MCF 10A (cell line): ENCODE results near the gene CD3D. TPM values are rescaled to one million over a fixed set of nuclear protein-coding genes. Genes with fewer than 3 reads are reported as not detected.

Experiments used
- BruUV-seq: library from RNA; stranded (reverse); fragments of 400-500 nt; replicated peaks from 2 replicates; lab custom pipeline; 2021; lab: Mats Ljungman, UMichigan
- CTCF ChIA-PET: fragments of 300-600 bp; sonication (Branson Sonifier 250); formaldehyde crosslinking; extraction: SDS; loops from one replicate; lab custom pipeline; 2021; ENCODE audit warnings: antibody characterized with exemption, inconsistent platforms; lab: Yijun Ruan, JAX
- POLR2A ChIA-PET: fragments of 300-600, 350-650 bp; sonication (Branson Sonifier 250); formaldehyde crosslinking; extraction: SDS; loops from one replicate; lab custom pipeline; 2020; ENCODE audit warnings: antibody characterized with exemption, inconsistent platforms; lab: Yijun Ruan, JAX
- DNase-seq: peaks from one replicate; pipeline ENCODE4 v3.0.0-alpha.2; 2018; ENCODE audit not compliant: unreplicated experiment
- H3K27ac Mint-ChIP-seq: one replicate; pipeline ENCODE4 v1.8.0; 2022; ENCODE audit warnings: mild to moderate bottlenecking, low read depth, mixed read lengths; ENCODE audit not compliant: unreplicated experiment
- H3K27me3 Mint-ChIP-seq: one replicate; pipeline ENCODE4 v1.8.0; 2022; ENCODE audit warnings: mixed read lengths; ENCODE audit not compliant: insufficient read depth, unreplicated experiment
- H3K36me3 Mint-ChIP-seq: one replicate; pipeline ENCODE4 v1.8.0; 2022; ENCODE audit warnings: mild to moderate bottlenecking, moderate library complexity, mixed read lengths; ENCODE audit not compliant: insufficient read depth, unreplicated experiment
- H3K4me1 Mint-ChIP-seq: one replicate; pipeline ENCODE4 v1.8.0; 2022; ENCODE audit warnings: mixed read lengths; ENCODE audit not compliant: insufficient read depth, unreplicated experiment
- H3K4me3 Mint-ChIP-seq: one replicate; pipeline ENCODE4 v1.8.0; 2022; ENCODE audit warnings: mild to moderate bottlenecking, moderate library complexity, mixed read lengths; ENCODE audit not compliant: unreplicated experiment
- H3K9me3 Mint-ChIP-seq: one replicate; pipeline ENCODE4 v1.8.0; 2022; ENCODE audit warnings: mixed read lengths; ENCODE audit not compliant: unreplicated experiment
- intact Hi-C: fragments of 100-400 bp; cut with micrococcal nuclease; formaldehyde crosslinking; loops from 2 replicates; pipeline ENCODE4 v1.14.1; 2022
- total RNA-seq: library from RNA; stranded (reverse); gene quantifications from 2 replicates; pipeline ENCODE4 v1.2.3, GENCODE V29; 2022
- TF ChIP-seq, protein P1 (sequence below): fragments of 200-600 bp; IDR thresholded peaks from one replicate; pipeline ENCODE4 v1.8.0; 2022; ENCODE audit warnings: antibody characterized with exemption, mild to moderate bottlenecking; ENCODE audit not compliant: unreplicated experiment

The CD3D gene
- total RNA-seq, 1 experiment from 2014 or later = not detected

DNA sequence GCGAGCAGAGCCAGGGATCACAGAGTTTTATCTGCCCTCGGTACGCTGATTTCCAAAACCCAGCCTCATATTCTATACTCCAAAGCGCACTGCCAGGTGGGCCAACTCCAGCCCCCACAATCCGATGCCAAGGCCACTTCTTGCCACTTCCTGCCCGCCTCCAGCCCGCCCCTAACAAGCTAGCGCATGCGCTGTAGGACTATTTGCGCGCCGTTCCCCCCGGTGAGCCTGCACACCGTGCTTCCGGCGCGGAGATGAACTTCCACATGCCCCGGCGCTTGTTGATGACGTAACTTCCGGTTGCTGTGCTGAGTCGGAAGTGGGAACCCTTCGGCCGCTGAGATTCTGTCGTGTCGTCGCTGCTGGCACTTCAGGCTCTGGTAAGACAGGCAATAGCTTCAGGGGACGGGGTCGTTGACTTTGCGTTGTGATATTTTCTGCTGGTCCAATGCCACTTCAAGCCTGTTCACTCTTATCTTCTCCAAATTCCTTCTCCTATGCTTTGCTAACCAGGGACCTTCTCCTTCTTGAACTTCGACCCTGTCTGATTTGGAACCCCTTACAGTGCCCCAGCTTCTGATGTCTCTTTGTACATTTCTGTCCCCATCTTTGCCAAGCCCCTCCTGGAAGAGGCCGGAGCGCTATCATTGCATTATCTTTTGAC, 16.9 kb upstream of the CD3D start, which contains the start of gene UBE4A:
Gene UBE4A (plus strand): TSS at position 306 of the 664 bp plus-strand sequence. CDS start 5,481 bp downstream, outside the sequence.
- Mint-ChIP-seq H3K9me3 (no peaks in the 10 kb centered on the region), H3K27me3 (peaks cover 12% of the 10 kb centered on the region), H3K4me3 (peak within 1 kb of the TSS; percentile 90), H3K4me1 (no peaks in the 10 kb centered on the region), H3K27ac (peak within 1 kb of the TSS; percentile 89), H3K36me3 (peaks cover 10% of the 10 kb centered on the region)
- intact Hi-C loops = no loop called here
- TF ChIP-seq, protein P1, sequence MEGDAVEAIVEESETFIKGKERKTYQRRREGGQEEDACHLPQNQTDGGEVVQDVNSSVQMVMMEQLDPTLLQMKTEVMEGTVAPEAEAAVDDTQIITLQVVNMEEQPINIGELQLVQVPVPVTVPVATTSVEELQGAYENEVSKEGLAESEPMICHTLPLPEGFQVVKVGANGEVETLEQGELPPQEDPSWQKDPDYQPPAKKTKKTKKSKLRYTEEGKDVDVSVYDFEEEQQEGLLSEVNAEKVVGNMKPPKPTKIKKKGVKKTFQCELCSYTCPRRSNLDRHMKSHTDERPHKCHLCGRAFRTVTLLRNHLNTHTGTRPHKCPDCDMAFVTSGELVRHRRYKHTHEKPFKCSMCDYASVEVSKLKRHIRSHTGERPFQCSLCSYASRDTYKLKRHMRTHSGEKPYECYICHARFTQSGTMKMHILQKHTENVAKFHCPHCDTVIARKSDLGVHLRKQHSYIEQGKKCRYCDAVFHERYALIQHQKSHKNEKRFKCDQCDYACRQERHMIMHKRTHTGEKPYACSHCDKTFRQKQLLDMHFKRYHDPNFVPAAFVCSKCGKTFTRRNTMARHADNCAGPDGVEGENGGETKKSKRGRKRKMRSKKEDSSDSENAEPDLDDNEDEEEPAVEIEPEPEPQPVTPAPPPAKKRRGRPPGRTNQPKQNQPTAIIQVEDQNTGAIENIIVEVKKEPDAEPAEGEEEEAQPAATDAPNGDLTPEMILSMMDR = no peak
- ChIA-PET CTCF (interaction anchor here (0.6 to 1.3 kb wide), 4 partner anchors 64 to 161 kb away, joined by 3 to 4 read pairs (median 3); no protein-coding TSS in a partner anchor), POLR2A (interaction anchor here (0.7 to 2.9 kb wide), 19 partner anchors 9 to 215 kb away, joined by 3 to 12 read pairs (median 5); partner anchors contain the start of genes KMT2A, MPZL2 and MPZL3)
- no TSS peak for BruUV-seq
- peak; percentile 91 for DNase-seq

DNA sequence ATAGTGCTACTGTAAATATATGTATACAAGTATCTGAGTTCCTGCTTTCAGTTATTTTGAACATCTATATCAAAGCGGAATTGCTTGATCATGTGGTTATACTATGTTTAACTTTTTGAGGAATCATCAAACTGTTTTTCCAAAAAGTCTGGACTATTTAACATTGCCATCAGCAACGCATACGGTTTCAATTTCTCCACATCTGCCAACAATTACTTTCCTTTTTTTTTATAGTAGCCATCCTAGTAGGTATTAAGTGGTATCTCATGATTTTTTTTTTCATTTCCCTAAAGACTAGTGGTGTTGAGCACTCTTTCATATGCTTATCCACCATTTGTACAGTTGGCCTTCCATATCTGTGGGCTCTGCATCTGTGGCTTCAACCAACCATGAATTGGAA, 15.6 kb upstream of the CD3D start:
- Mint-ChIP-seq H3K27me3 (peaks cover 12% of the 10 kb centered on the region), H3K36me3 (peaks cover 6% of the 10 kb centered on the region), H3K27ac (no peak overlapping the region), H3K4me3 (no peak overlapping the region), H3K9me3 (no peaks in the 10 kb centered on the region), H3K4me1 (no peaks in the 10 kb centered on the region)
- intact Hi-C loops = no loop called here
- CTCF ChIA-PET = no interaction called here
- BruUV-seq = no TSS peak
- TF ChIP-seq, protein P1 = no peak
- DNase-seq = no peak
- POLR2A ChIA-PET = interaction anchor here (0.6 to 1.5 kb wide), 2 partner anchors 85 to 94 kb away, joined by 3 read pairs; partner anchors contain the start of gene MPZL2

DNA sequence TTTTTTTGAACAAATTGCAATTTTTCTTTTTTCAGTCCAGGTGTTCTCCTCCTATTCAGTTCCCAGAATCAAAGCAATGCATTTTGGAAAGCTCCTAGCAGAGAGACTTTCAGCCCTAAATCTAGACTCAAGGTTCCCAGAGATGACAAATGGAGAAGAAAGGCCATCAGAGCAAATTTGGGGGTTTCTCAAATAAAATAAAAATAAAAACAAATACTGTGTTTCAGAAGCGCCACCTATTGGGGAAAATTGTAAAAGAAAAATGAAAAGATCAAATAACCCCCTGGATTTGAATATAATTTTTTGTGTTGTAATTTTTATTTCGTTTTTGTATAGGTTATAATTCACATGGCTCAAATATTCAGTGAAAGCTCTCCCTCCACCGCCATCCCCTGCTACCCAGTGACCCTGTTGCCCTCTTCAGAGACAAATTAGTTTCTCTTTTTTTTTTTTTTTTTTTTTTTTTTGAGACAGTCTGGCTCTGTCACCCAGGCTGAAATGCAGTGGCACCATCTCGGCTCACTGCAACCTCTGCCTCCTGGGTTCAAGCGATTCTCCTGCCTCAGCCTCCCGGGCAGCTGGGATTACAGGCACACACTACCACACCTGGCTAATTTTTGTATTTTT, 10.7 kb upstream of the CD3D start:
- no peak overlapping the region for H3K27ac Mint-ChIP-seq
- no peak overlapping the region for H3K4me3 Mint-ChIP-seq
- H3K9me3 Mint-ChIP-seq = no peaks in the 10 kb centered on the region
- peaks cover 6% of the 10 kb centered on the region for H3K36me3 Mint-ChIP-seq
- intact Hi-C loops = loop anchor here (1.0 kb wide), 3 partner anchors 57 to 208 kb away; no protein-coding TSS in a partner anchor
- no TSS peak for BruUV-seq
- ChIA-PET CTCF (interaction anchor here (0.6 to 4.4 kb wide), 20 partner anchors 10 to 539 kb away, joined by 3 to 36 read pairs (median 4); partner anchors contain the start of gene CD3D), POLR2A (interaction anchor here (1.0 kb wide), 1 partner anchor 62 kb away, joined by 3 read pairs; no protein-coding TSS in a partner anchor)
- H3K27me3 Mint-ChIP-seq = peaks cover 32% of the 10 kb centered on the region
- no peaks in the 10 kb centered on the region for H3K4me1 Mint-ChIP-seq
- DNase-seq = peak; percentile 43
- TF ChIP-seq, protein P1 = peak; percentile 51

DNA sequence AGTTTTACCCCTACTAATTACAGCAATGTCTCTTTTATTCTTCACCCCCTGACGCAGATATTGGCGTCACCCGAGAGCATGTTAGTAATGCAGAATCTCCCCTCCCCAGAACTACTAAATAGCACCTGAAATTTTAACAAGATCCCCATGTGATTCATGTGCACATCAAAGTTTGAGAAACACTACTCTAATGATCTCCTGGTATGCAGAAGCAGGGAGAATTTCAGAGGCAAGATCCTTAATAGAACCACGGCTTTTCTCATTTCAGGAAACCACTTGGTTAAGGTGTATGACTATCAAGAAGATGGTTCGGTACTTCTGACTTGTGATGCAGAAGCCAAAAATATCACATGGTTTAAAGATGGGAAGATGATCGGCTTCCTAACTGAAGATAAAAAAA, 7.0 kb upstream of the CD3D start:
- no TSS peak for BruUV-seq
- DNase-seq = no peak
- no peaks in the 10 kb centered on the region for H3K4me1 Mint-ChIP-seq
- TF ChIP-seq, protein P1 = no peak
- H3K4me3 Mint-ChIP-seq = no peak overlapping the region
- CTCF ChIA-PET = interaction anchor here (4.4 kb wide), 1 partner anchor 53 kb away, joined by 36 read pairs; no protein-coding TSS in a partner anchor
- intact Hi-C loops = no loop called here
- H3K27me3 Mint-ChIP-seq = peaks cover 55% of the 10 kb centered on the region
- no peaks in the 10 kb centered on the region for H3K9me3 Mint-ChIP-seq
- POLR2A ChIA-PET = no interaction called here
- H3K36me3 Mint-ChIP-seq = no peaks in the 10 kb centered on the region
- H3K27ac Mint-ChIP-seq = no peak overlapping the region
